OCI-LY7 (cell line): Measurements from ENCODE around the gene GALNTL6.

ENCODE experiments used
- EZH2phosphoT487 ChIP-seq: fragments of 200-600 bp; sonication (generic); IDR thresholded peaks from 2 replicates; pipeline ENCODE4 v1.6.1; 2018; ENCODE audit warnings: low read depth, borderline replicate concordance, mild to moderate bottlenecking, mixed run types, antibody characterized with exemption, low read length, moderate library complexity, mixed read lengths
- TF ChIP-seq, protein P1 (sequence below): fragments of 200-600 bp; sonication (generic); conservative IDR thresholded peaks from 2 replicates; pipeline ENCODE4 v1.5.1; 2014; ENCODE audit warnings: mild to moderate bottlenecking, antibody characterized with exemption, low read length, moderate library complexity, mixed read lengths

DNA sequence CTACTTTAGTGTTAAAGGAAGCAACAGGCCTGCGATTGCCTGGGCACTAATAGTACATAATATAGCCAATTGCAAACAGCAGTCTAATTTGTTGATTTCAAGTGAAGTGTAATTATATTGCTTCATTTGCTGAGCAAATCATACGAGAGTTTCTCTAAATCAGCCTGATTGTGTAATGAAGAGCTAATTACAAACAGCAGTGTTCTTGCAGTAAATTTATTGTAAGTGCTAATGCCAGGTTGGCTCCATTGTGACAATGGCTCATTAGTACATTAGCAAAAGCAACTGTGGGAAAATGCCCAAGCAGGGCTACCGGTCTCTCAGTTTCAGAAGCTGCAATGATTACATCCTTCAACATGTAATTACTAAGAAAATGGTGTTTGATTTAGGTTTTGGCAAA, 591.5 kb downstream of the GALNTL6 start:
- TF ChIP-seq, protein P1, sequence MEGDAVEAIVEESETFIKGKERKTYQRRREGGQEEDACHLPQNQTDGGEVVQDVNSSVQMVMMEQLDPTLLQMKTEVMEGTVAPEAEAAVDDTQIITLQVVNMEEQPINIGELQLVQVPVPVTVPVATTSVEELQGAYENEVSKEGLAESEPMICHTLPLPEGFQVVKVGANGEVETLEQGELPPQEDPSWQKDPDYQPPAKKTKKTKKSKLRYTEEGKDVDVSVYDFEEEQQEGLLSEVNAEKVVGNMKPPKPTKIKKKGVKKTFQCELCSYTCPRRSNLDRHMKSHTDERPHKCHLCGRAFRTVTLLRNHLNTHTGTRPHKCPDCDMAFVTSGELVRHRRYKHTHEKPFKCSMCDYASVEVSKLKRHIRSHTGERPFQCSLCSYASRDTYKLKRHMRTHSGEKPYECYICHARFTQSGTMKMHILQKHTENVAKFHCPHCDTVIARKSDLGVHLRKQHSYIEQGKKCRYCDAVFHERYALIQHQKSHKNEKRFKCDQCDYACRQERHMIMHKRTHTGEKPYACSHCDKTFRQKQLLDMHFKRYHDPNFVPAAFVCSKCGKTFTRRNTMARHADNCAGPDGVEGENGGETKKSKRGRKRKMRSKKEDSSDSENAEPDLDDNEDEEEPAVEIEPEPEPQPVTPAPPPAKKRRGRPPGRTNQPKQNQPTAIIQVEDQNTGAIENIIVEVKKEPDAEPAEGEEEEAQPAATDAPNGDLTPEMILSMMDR = no peak
- TF ChIP-seq EZH2phosphoT487 = no peak
